SK-MEL-5 (cell line): ENCODE data around the gene UVRAG. TPM values are rescaled to one million over a fixed set of nuclear protein-coding genes. Genes with fewer than 3 reads are reported as not detected.

Experiments used
- DNase-seq: peaks from one replicate; pipeline ENCODE4 v3.0.0-alpha.2; 2016; ENCODE audit warnings: low read depth, low spot score
- in situ Hi-C: cut with HindIII; loops from 2 replicates; pipeline ENCODE4 v1.10.0; 2016; ENCODE audit warnings: low sequenced_read_pairs, high pct_unique_total_duplicates, low pct_unique_long_range_greater_than_20kb
- total RNA-seq: library from RNA; depleted of rRNA; stranded (reverse); fragments of >200 nt; shearing (Covaris generic); gene quantifications from 2 replicates; pipeline ENCODE4 v1.2.3, GENCODE V29; 2014

UVRAG gene
- total RNA-seq, 1 experiment from 2014 or later = 19.2 TPM

- DNase-seq = no peak
- in situ Hi-C loops = no loop called here
These were observed 268.8 kb downstream of the UVRAG start for GRCh38 chr11:76083563-76084451.

DNA sequence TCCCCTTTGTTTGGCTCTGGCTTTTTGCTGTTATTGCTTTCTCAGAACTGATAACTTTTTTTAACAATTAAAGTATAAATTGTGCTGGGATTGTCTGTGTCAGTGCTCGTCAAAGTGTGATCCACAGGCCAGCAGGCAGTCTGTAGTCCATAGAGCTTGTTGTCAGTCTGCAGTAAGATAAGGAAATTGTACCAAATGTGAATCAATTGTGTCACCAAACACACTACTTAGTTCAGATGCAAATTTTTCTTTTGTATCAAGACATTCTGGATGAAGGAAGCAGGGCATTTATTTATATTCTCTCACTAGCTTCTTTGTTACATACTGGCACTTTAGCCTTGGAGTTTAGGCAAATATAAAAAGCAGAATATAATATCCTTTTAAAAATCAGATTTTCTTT lies 270.3 kb downstream of the UVRAG start:
- no peak for DNase-seq
- in situ Hi-C loops = no loop called here

DNA sequence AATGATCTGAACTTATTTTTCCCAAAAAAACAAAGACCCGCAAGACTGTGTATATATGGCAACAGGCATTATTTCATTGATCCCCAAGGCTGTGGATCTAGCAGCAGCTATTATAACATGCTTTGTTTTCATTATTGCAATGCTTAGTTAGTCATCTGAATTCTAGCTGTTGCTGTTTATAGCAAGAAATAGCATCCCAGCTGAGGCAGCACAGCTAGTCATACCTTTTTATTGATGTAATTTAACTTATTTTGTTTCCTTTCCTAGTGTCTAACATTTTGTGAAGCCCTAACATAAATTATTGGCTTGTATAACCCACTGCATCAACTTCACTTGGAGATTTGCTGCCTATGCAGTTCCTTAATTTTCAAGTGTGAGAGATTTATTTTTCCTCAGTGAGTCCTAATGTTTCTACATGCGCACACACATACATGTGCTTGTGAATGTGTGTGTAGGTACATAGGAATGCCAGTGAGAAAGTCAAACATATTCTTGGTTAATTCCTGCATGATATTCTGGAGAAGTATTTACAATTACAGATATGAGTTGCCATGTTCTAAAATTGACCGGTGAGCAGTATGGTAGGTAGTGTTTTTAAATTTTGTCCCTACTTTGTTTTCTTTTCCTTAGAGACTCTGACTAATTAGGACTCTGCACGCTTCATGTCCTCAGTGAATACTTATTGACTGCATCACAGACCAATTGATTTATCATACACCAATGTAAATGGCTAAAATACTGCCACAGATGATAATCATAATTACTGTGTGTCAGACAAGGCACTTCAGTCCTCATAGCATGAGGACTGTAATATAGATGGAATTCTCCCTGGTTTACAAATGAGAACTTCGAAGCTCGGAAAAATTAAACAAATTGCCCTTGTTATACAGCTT lies 272.0 kb downstream of the UVRAG start:
- in situ Hi-C loops = no loop called here
- DNase-seq = no peak

GRCh38 chr11:76087749-76088148 lies 272.7 kb downstream of the UVRAG start:
- in situ Hi-C loops = no loop called here
- DNase-seq = no peak

GRCh38 chr11:76088511-76088910 lies 273.5 kb downstream of the UVRAG start:
- no peak for DNase-seq
- in situ Hi-C loops = no loop called here

- in situ Hi-C loops = no loop called here
- DNase-seq = no peak
These were observed 275.2 kb downstream of the UVRAG start for GRCh38 chr11:76090174-76090573.

GRCh38 chr11:76090821-76091220 lies 275.8 kb downstream of the UVRAG start:
- in situ Hi-C loops = no loop called here
- no peak for DNase-seq

- in situ Hi-C loops = no loop called here
These were observed 279.7 kb downstream of the UVRAG start for GRCh38 chr11:76094740-76095139.

GRCh38 chr11:76095891-76096290 lies 280.9 kb downstream of the UVRAG start:
- in situ Hi-C loops = no loop called here

More at GRCh38 chr11:76094740-76095139, 279.7 kb downstream of the UVRAG start:
- no peak for DNase-seq

GRCh38 chr11:76096552-76096951 lies 281.5 kb downstream of the UVRAG start:
- DNase-seq = no peak
- in situ Hi-C loops = no loop called here

More at GRCh38 chr11:76095891-76096290, 280.9 kb downstream of the UVRAG start:
- DNase-seq = no peak

- in situ Hi-C loops = no loop called here
- DNase-seq = no peak
These were observed 287.8 kb downstream of the UVRAG start for GRCh38 chr11:76102802-76103201.

- in situ Hi-C loops = no loop called here
- DNase-seq = no peak
These were observed 288.4 kb downstream of the UVRAG start for GRCh38 chr11:76103460-76103859.

- in situ Hi-C loops = no loop called here
- no peak for DNase-seq
These were observed 289.3 kb downstream of the UVRAG start for GRCh38 chr11:76104285-76104684.

DNA sequence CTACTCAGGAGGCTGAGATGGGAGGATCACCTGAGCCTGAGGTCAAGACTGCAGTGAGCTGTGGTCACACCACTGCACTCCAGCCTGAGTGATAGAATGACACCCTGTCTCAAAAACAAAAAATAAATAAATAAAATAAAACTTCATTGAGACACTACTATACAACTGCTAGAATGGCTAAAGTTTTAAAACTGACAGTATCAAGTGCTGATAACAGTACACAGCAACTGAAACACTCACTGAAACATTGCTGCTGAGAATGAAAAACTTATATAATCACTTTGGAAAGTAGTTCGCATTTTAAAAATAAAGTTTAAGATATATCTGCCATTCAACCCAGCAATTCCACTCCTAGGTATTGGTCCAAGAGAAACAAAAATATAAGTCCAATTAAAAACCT lies 290.6 kb downstream of the UVRAG start:
- no peak for DNase-seq
- in situ Hi-C loops = no loop called here

GRCh38 chr11:76107971-76108370 lies 293.0 kb downstream of the UVRAG start:
- DNase-seq = no peak
- in situ Hi-C loops = no loop called here

GRCh38 chr11:76114238-76114637 lies 299.2 kb downstream of the UVRAG start:
- in situ Hi-C loops = no loop called here
- no peak for DNase-seq

DNA sequence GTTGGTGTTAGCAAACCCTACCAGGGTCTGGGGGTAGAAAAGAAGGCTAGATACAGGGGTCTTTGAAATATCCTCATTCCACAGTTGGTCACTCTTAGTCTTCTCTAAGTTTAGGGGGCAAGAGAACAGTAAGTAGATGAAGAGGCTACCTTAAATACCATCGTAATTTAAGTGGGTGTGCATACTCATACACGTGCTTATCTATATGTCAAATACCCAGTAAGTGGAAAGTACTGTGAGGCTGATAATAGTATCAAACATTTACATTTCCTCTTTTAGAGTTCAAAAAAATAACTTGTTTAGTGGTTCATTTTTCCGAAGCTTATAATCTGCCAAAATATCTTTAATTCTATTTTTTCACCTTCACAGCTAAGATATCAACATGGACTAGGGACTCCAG lies 300.5 kb downstream of the UVRAG start:
- in situ Hi-C loops = no loop called here
- DNase-seq = no peak

DNA sequence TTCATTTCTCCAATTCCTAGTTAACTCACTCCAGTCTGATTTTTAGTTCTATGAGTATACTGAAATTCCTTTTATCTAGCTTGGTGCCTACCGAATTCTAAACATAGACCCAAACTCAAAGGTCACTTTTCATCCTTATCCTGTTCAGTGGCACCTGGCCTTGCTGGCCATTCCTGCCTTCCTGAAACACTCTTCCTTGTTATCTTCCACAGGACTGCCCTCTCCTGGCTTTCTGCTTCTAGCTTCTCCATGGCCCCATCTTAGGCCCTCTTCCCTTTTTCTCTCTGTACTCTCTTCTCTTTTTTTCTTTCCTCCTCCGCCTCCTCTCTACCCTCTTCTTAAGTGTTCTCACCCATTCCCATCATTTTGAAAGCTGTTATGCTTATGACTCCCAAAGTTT lies 304.0 kb downstream of the UVRAG start:
- in situ Hi-C loops = no loop called here

More for the DNA sequence above, 304.0 kb downstream of the UVRAG start:
- no peak for DNase-seq
